HG02763 (cell line): Measurements from ENCODE around the gene FOXN3.

Experiments used
- ATAC-seq: cut with Tn5 transposase; IDR thresholded peaks from one replicate; pipeline ENCODE4 v1.9.1; 2021; ENCODE audit warnings: mild to moderate bottlenecking, moderate library complexity; ENCODE audit not compliant: unreplicated experiment

FOXN3 gene

DNA sequence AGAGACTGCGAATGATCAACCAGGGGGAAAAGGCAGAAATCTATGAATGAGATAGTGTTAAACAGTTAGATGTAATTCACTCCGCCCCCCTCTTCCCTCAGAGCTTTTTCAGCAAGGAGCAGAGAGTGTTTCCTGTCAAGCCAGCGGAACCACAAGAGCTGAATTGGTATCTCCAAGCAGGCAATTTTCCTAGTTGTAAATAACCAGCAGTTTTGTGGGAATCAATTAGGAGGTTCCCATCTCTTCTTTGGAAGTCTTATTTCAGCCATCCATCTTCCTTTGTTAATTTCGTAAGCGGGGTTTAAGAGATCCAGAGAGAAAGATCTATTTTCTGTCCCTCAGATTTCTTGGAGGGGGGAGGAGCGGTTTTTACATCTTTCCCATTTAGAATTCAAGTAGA lies 178.0 kb downstream of the FOXN3 start:
- ATAC-seq: no peak

GRCh38 chr14:89237921-89238529 lies 179.0 kb downstream of the FOXN3 start:
- no peak for ATAC-seq

DNA sequence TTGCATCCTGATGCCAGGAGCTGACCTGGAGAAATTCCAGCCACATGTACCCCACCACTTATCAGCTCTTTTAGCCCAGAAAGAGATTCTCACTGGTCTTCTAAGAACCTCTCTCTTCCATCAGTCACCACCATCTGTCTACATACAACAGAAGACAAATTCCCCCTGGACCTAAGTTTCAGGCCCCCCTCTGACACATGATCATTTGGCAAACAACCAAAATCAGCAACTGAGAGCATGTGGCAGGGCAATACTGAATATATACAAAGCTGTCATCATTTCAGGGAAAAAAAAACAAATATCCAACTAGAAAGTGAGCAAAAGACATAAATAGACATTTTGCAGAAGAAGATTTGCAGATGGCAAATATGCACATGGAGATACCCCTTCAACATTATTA lies 180.2 kb downstream of the FOXN3 start:
- no peak for ATAC-seq

DNA sequence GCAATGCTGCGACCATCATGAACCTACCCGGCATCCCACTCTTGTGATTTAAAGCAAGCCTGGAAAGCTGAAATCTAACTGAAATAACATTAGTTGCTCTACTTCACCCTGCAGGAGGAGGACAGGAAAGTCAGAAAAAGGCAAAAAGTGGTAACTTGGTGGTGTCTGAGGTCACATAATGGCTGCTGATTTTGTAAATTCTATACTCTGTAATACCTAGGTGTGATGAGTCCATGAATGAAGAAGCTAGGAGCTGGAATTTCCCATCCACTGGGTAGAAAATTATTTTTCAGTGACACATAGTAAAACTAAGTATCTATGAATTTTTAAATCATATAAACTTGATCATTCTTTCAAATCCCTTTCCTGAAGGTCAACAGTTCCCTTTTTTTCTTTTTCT lies 183.8 kb downstream of the FOXN3 start:
- ATAC-seq: no peak

DNA sequence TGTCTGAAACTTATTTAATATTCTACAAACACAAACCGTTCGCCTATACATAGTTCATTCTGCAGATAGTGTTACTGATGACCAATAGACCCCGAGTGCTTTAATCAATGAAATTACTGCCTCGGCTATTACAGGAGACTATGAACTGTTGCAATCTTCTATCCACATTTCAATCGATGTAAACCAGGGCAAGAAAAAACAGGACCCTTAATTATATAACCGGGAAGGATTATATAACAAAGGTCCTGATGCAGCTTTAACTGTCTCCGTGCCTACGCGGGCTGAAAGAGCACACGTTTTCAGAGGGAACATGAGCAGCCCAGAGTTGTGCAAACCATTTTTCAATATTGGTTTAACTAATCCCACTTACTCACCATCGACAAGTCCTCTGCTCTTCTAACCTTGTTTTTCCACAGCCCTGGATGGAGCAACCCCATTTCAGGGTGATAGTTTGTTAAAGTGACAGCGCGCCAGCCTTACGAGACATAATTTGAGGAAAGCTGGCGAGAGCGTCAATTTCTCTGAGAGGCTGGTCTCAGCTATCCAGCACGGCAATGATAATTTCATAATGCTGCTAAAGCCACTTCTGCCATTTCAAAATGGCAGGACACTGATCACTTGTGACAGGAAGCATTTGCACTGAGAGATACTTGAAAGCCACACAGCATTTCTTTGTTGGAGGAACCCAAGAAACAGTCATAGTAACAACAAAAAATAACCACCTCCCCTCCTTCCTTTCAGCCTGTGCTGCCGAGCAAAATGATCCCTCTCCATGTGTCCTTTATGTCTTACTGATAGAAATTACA lies 184.6 kb downstream of the FOXN3 start:
- ATAC-seq: no peak

DNA sequence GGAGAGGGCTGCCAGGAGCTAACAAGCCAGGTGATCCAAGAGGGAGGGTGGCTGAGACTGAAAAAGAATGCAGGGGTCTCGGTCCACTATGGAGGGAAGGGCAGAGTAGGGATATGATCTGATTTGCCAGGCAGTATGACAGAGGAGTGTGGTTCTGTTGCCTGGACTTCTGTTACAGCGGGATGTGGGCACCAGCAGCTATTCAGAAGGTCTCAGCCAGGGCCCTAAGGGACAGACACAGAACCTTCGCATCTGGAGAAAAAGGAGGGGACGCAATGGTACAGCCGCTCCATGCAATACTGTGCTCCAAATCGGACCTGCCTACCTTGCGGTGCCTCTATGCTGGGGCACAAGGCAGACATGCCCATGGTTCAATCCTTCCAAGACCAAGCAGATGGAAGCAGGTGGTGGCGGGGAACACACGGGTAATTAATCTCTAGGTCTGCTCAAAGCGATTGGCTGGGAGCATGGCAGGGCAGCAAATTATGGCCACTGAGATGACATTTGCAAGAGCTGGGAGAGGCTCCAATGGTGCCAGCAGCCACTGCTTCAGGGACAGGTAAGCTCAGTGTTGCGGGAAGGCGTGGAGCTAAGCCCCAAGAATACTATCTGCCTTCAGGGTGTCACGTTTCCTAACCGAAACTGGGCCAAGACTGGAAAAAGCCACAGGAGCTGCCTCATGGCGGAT lies 185.5 kb downstream of the FOXN3 start:
- ATAC-seq: no peak

DNA sequence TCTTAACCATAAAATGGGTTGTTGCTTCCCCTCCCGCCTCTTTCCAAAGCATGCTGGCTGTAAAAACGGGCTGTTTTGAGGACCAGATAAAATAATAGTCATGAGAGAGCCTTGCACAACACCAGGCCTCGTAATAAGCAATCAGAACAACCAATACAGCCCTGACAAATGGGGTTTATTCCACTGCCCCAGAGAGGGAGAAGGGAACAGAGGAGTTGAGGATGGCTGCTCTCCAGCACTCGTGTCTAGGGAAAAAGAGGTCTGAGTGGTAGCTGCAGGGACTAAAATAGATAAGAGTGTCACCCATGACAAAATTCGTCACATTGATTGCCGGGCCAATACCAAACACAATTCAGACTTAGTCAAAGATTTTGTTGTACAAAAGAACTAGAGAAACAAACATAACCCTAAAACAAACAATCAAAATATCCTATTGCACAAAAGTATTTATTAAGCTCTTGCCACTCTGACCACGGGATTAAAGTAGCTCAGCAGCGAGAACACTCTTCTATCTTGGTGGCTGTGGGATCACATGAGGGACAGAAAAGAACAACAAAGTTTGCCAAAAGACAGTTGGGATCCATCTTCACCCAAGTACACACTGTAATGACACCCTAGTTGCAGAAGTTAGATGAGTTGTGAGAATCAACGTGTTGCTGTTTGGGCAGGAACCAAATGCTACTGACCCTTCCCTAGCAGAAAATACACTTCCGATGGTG lies 188.0 kb downstream of the FOXN3 start:
- ATAC-seq: no peak

GRCh38 chr14:89227496-89227836 lies 189.6 kb downstream of the FOXN3 start:
- ATAC-seq: no peak

GRCh38 chr14:89226801-89227495 lies 190.1 kb downstream of the FOXN3 start:
- no peak for ATAC-seq

DNA sequence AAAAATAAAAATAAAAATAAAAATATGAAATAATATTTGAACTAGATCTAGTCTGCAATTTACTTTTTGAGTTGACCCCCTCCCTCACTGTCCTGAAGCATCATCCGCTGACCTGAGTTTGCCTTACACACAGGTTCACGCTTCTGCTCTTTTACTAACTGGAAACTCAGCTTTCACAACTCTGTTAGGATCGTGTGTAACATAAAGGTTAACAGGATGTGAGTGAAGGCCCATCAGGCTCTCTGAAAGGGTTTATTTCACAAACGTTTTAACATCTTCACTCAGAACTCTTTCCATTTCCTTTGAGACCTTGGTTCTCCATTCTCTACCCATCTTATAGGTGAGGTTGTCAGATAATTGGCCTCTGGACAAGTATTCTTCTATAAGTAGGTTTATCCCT lies 191.4 kb downstream of the FOXN3 start:
- no peak for ATAC-seq

DNA sequence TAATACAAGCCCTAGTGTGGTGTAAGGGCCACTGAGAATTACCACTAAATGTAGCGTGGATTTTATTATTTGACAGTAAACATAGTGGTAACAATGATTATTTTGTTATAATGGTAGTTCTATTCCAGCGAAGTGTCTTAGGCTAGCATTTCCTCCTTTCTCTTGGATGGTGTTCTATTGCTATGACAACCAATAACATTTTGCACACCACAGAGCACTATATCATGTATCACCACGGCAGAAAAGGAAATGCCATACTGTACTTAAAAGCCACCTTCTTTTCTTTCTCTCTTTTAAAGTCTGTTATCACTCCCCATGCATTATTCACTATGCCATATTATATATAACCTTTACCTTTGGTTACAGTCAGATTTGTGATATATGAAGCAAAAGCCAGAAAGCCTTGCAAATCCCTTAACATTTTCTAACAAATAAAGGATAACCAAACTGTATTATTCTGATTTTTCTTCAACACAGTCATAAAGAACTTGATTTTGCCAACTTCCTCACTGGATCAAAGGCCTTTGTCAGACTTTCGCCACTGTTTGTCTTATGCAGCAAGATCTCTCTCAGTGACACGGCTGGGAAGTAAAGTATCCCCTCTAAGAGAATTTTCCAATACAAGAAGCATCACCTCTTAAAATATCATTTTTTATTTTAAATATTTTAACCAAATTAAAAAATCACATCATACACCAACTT lies 195.8 kb downstream of the FOXN3 start:
- ATAC-seq: no peak

DNA sequence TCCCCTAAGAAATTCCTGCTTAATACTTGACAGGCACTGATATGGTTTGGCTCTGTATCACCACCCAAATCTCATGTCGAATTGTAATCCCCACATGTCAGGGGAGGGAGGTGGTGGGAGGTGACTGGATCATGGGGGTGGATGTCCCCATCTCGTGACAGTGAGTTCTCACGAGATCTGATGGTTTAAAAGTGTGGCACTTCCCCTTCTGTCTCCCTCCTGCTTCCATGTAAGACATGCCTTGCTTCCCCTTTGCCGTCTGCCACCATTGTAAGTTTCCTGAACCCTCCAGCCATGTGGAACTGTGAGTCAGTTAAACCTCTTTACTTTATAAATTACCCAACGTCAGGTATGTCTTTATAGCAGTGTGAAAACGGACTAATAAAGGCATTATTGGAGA lies 198.0 kb downstream of the FOXN3 start:
- no peak for ATAC-seq

DNA sequence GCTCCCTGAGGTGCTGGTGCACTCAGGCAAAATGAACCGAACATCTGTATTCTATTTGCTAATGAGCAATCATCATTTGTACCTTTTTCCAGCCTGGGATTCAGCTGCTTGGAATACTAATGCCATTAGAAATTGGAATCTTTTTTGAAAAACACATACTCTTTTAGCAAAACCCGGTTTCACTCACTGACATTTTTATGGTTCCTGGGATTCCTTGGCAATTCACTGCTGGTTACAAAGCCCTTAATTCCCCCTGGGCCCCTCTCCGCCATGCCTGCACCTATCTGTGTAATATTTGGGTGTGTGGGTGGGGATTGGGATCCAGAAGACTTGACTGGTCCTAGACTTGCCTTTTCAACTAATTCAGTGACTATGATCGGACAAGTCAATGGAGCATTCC lies 199.1 kb downstream of the FOXN3 start:
- ATAC-seq: no peak

GRCh38 chr14:89215531-89215930 lies 201.5 kb downstream of the FOXN3 start:
- no peak for ATAC-seq

DNA sequence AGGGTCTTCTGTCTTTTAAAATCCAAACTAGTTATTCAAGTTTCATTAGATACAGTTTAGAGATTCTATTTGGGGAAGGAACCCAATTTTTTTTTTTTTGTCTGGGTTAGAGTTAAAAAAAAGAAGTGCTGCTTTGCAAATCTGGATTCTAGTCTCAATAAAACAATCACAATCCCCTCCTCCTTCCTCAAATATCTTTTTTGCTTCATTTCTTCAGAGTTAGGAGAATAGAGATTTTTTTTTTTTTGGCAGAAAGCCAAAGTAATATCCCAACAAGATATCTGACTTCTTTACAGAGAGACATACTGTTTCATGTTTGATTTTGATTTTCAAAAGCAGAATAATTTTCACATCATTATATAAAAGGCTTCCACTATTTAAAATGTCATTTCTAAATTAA lies 201.9 kb downstream of the FOXN3 start:
- no peak for ATAC-seq

- ATAC-seq: no peak
These were observed 202.6 kb downstream of the FOXN3 start for GRCh38 chr14:89214221-89214965.

- no peak for ATAC-seq
These were observed 204.4 kb downstream of the FOXN3 start for GRCh38 chr14:89212386-89213235.

- ATAC-seq: no peak
These were observed 207.5 kb downstream of the FOXN3 start for GRCh38 chr14:89209558-89209957.

- ATAC-seq: no peak
These were observed 209.1 kb downstream of the FOXN3 start for GRCh38 chr14:89207925-89208328.
